GM18870 (cell line): ENCODE measurements around the gene LRRC45.

Source experiments
- ATAC-seq: cut with Tn5 transposase; IDR thresholded peaks from one replicate; pipeline ENCODE4 v1.9.1; 2021; ENCODE audit warnings: moderate library complexity; ENCODE audit not compliant: unreplicated experiment

The LRRC45 gene

DNA sequence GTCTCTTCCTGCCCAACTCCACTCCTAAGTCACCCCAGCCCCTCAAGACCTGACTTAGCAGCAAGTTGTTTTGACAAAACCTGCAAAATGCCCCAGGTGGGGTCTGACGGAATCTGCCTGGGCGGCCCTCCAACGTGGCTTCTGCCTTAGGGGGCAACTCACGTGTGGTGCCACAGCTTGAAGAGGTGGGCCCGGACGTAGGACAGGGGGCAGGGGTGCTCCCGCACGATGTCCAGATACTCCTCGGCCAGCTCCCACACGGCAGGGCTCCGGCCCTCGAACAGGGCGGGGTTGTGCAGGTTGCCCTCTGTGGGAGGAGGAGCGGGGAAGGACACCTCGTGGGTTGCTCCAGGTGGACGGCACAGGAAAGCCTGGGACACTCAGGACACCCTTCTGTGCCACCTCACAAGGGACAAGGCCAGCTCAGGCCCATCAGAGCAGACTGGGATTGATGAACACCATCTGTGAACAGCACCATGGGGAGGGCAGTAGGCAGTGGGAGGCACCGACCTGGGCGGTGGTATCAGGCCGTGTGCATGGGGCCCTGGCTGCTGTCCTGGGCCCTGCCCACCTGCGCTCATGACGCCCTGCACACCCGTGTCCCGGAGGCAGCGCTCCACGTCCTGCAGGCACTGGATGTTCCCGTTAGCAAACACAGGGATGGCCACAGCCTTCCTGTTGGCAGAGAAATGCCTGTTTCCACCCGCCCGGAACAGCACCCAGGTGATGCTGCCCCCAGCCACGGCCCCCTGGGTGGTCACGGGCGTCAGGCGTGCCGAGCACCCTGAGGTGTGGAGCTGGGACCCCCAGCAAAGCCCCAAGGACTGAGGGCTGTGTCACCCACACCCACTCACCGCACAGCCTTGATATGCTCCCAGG lies 38.2 kb downstream of the LRRC45 start:
- no peak for ATAC-seq

- ATAC-seq, result no peak
Measured at GRCh38 chr17:82062076-82062983, 39.2 kb downstream of the LRRC45 start.

DNA sequence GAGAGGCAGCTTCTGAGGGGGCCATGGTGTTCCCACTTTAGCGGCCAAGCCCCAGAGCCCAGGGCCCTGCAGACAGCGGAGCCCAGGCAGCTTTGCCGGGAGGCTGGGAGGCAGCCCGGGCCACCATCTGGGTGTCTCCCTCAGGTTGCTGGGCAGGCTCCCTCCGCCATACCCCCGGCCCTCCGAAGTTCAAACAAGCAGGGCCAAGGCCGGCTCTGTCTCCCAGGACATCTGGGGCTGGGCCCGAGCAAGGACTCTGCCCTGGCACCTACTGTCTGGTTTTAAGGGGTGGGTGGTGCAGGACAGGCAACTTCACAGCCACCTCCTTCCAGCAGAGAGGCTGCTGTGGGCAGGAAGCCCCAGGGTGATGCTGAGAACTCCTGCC lies 39.9 kb downstream of the LRRC45 start:
- ATAC-seq, result no peak

GRCh38 chr17:82063424-82064415 lies 40.6 kb downstream of the LRRC45 start:
- ATAC-seq, result no peak

GRCh38 chr17:82064433-82065192 lies 41.5 kb downstream of the LRRC45 start:
- no peak for ATAC-seq

DNA sequence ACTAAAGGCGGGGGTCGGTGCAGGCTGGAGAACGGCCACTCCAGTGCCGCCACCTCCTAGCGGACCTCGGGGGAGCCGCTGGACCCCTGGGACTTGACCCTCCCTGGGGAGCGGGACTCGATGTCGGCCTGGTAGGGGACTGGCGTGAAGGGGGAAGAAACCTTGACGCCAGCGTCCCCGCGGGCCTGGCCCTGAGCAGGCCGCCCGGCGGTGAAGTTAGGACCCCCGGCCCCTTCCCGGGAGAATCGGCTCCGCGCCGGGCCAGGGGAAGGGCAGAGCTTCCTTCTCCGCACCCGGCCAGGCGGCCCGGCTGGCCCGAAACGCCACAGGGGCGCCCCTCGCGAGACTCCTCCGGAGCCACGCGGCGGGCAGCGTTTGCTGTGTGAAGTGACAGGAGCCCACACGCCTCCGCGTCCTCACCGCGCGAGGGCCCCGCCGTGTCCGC lies 42.1 kb downstream of the LRRC45 start:
- ATAC-seq, result no peak

- ATAC-seq, result no peak
Measured at GRCh38 chr17:82065638-82066303, 42.7 kb downstream of the LRRC45 start, which contains the start of gene DUS1L. Gene DUS1L, minus strand, starts transcription at chr17:82065804. Its CDS starts 745 bp downstream, at chr17:82065059.

GRCh38 chr17:82070611-82071010 lies 47.5 kb downstream of the LRRC45 start:
- ATAC-seq, result no peak

DNA sequence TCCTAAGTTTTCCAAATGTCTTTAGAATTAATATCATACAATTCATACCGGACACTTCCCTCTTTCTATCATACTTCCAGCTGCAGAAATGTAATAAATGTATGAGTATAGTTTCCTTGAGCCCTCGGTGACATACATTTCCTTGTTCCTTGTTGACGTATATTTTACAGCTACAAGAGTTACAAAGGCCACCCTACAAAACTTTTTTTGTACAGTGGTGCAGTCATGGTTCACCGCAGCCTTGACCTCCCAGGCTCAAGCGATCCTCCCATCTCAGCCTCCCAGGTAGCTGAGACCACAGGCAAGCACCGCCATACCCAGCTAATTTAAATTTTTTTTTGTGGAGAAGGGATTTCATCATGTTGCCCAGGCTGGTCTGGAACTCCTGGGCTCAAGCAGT lies 49.7 kb downstream of the LRRC45 start:
- ATAC-seq, result no peak

DNA sequence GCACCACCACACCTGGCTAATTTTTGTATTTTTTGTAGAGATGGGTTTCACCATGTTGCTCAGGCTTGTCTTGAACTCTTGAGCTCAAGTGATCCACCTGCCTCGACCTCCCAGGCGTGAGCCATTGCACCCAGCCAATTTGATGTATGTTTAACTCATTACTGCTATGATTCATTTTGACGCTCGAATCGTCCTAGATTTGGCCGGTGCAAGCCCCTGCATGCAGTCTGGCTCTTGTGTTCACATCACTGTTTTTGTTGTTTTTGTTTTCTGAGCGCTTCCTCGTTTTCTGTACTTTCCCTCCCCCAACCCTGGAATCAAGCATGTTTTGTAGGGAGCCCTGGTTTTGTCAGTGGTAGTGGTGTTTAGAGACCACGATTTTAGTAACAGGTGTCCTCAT lies 50.3 kb downstream of the LRRC45 start:
- no peak for ATAC-seq

- ATAC-seq, result no peak
Measured at GRCh38 chr17:82076018-82076784, 53.1 kb downstream of the LRRC45 start.

- ATAC-seq, result no peak
Measured at GRCh38 chr17:82076785-82077591, 53.9 kb downstream of the LRRC45 start.

DNA sequence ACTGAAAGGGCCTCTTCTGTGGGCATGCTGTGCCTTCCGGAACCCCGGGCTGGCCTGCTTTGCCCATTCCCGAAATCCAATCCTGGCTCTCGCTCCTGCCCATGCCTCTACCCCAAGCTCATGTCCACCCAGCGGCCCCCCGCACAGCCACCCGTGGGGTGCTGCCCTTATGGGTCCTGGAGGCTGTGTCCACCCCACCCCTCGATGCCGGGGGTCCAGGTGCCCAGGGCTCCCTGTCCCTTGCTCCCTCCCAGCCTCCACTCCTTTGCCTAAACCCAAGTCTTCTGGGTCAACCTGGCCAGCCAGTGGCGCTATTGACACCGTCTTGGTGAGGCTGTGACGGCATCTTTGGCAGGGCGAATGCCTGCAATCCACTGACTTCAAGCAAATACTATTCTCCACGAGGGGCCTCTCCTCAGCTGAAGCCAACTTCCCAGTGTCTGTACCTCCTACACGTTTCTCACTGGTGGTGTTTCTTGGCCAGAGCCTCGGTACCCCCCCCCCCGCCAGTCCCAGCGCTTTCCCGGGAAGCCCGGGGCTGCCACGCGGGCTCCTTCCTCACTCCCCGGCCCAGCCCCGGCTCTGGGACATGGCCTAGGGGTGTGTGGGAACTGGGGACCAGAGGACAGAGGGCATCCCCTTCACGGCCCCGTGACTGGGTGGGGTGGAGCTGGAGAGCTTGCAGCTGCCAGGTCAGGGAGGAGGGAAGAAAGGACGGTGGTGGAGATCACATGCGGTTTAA lies 54.7 kb downstream of the LRRC45 start:
- no peak for ATAC-seq

DNA sequence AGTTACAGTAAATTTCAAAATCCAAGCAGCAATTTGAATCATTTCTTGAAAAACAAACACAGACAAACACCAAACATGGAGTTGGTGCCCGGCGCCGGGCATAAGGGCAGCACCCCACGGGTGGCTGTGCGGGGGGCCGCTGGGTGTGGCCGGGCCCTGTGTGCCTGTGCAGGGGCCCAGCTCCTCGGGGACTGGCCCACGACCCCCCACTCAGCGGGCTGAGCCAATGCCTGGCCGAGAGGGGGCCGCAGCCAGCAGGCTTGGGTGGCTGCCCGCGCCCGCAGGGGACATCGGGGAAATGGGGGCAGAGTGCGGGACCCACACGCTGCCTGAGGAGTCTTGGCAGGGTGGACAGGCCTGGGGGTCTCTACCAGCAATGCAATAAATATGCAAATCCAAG lies 55.3 kb downstream of the LRRC45 start:
- no peak for ATAC-seq

- no peak for ATAC-seq
Measured at GRCh38 chr17:82079001-82079677, 56.0 kb downstream of the LRRC45 start.

GRCh38 chr17:82080048-82080788 lies 57.1 kb downstream of the LRRC45 start:
- no peak for ATAC-seq
